PC-3 (cell line): ENCODE results near the gene SPACA9. TPM values are rescaled to one million over a fixed set of nuclear protein-coding genes. Genes with fewer than 3 reads are reported as not detected.

ENCODE experiments used
- ATAC-seq: fragments of 200-7000 bp; cut with Tn5 transposase; 2 replicates; pipeline ENCODE4 v1.9.1; 2020; ENCODE audit warnings: mild to moderate bottlenecking, moderate library complexity
- BruUV-seq: library from RNA; stranded (reverse); fragments of 400-500 nt; replicated peaks from 2 replicates; lab custom pipeline; 2021; lab: Mats Ljungman, UMichigan
- CTCF ChIA-PET: fragments of 300-600 bp; sonication (Branson Sonifier 250); formaldehyde crosslinking; loops from one replicate; lab custom pipeline; 2022; ENCODE audit warnings: antibody characterized with exemption; lab: Charles Lee
- POLR2A ChIA-PET: fragments of 300-600 bp; sonication (Branson Sonifier 250); formaldehyde crosslinking; loops from one replicate; lab custom pipeline; 2022; ENCODE audit warnings: antibody characterized with exemption; ENCODE audit not compliant: unreplicated experiment; lab: Charles Lee
- DNase-seq: peaks from one replicate; pipeline ENCODE4 v3.0.0-alpha.2; 2015
- H2AFZ ChIP-seq: fragments of 300-600 bp; sonication (generic); 2 replicates; pipeline ENCODE4 v1.6.0; 2016; ENCODE audit warnings: antibody characterized with exemption, low read length
- H3F3A ChIP-seq: fragments of 300-600 bp; sonication (generic); one replicate; pipeline ENCODE4 v1.6.0; 2017; ENCODE audit warnings: antibody characterized with exemption, low read length, control low read depth, mild to moderate bottlenecking; ENCODE audit not compliant: unreplicated experiment
- H3K27ac ChIP-seq: fragments of 300-600 bp; sonication (generic); 2 replicates; pipeline ENCODE4 v1.5.1; 2016; ENCODE audit warnings: mild to moderate bottlenecking, low read length
- H3K27me3 ChIP-seq: fragments of 300-600 bp; sonication (generic); 2 replicates; pipeline ENCODE4 v1.6.1; 2016; ENCODE audit warnings: low read length, mixed read lengths
- H3K36me3 ChIP-seq: fragments of 300-600 bp; sonication (generic); 2 replicates; pipeline ENCODE4 v1.6.1; 2016; ENCODE audit warnings: low read depth, mixed run types, low read length, mixed read lengths
- H3K4me1 ChIP-seq: fragments of 300-600 bp; sonication (generic); 2 replicates; pipeline ENCODE4 v1.5.1; 2016; ENCODE audit warnings: low read length; ENCODE audit not compliant: insufficient read depth
- H3K4me2 ChIP-seq: fragments of 300-600 bp; sonication (generic); 2 replicates; pipeline ENCODE4 v1.6.0; 2016; ENCODE audit warnings: low read length
- H3K4me3 ChIP-seq: fragments of 300-600 bp; sonication (generic); 2 replicates; pipeline ENCODE4 v1.5.1; 2016; ENCODE audit warnings: mild to moderate bottlenecking, low read length, mixed read lengths
- H3K79me2 ChIP-seq: fragments of 300-600 bp; sonication (generic); 2 replicates; pipeline ENCODE4 v1.6.1; 2017; ENCODE audit warnings: low read length, mixed read lengths
- H3K9ac ChIP-seq: fragments of 300-600 bp; sonication (generic); 2 replicates; pipeline ENCODE4 v1.6.0; 2016; ENCODE audit warnings: mild to moderate bottlenecking, low read length
- H3K9me2 ChIP-seq: fragments of 300-600 bp; sonication (generic); replicated peaks from 2 replicates; pipeline ENCODE4 v1.6.1; 2016; ENCODE audit warnings: mixed run types, low read length, mixed read lengths
- H3K9me3 ChIP-seq: fragments of 300-600 bp; sonication (generic); 2 replicates; pipeline ENCODE4 v1.6.1; 2016; ENCODE audit warnings: low read length, mixed read lengths
- H4K20me1 ChIP-seq: fragments of 300-600 bp; sonication (generic); 2 replicates; pipeline ENCODE4 v1.6.1; 2016; ENCODE audit warnings: low read length, mixed read lengths
- EZH2 ChIP-seq: fragments of 300-600 bp; sonication (generic); IDR thresholded peaks from one replicate; pipeline ENCODE4 v1.6.1; 2017; ENCODE audit warnings: antibody characterized with exemption, mild to moderate bottlenecking, low read length; ENCODE audit not compliant: unreplicated experiment
- EZH2phosphoT487 ChIP-seq: fragments of 300-600 bp; sonication (generic); IDR thresholded peaks from 2 replicates; pipeline ENCODE4 v1.6.1; 2018; ENCODE audit warnings: mild to moderate bottlenecking, antibody characterized with exemption, low read length, borderline replicate concordance
- intact Hi-C: fragments of 100-400 bp; cut with micrococcal nuclease; formaldehyde crosslinking; loops from 2 replicates; pipeline ENCODE4 v1.9.0; 2023
- total RNA-seq: library from RNA; depleted of rRNA; stranded (reverse); fragments of >200 nt; gene quantifications from 2 replicates; pipeline ENCODE4 v1.2.3, GENCODE V29; 2014
- TF ChIP-seq, protein P1 (sequence below): fragments of 300-600 bp; sonication (generic); conservative IDR thresholded peaks from 2 replicates; pipeline ENCODE4 v1.5.1; 2017; ENCODE audit warnings: antibody characterized with exemption, low read depth, mild to moderate bottlenecking, low read length

The SPACA9 gene
- total RNA-seq, 1 experiment from 2014 or later = 2.3 TPM

DNA sequence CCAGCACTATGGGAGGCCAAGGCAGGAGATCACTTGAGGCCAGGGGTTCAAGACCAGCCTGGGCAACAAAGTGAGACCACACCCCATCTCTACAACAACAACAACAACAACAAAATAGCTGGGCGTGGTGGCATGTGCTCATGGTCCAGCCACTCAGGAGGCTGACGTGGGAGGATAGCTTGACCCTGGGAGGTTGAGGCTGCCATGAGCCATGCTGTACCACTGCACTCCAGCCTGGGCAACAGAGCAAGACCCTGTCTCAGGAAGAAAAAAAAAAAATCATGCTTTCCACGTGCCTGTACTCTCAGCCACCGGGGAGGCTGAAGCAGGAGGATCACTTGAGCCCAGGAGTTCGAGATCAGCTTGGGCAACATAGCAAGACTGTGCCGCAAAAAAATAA is 36.2 kb downstream of the SPACA9 start:
- no peak overlapping the region for H3K4me3 ChIP-seq
- no peak overlapping the region for H3K27ac ChIP-seq
- peaks cover 18% of the 10 kb centered on the region; the same call in 1 of the 2 replicates for H3K36me3 ChIP-seq
- no peaks in the 10 kb centered on the region for H3K9me3 ChIP-seq
- POLR2A ChIA-PET = no interaction called here
- H3K9me2 ChIP-seq = no peaks in the 10 kb centered on the region
- no peaks in the 10 kb centered on the region for H3K4me1 ChIP-seq
- DNase-seq (no peak), ATAC-seq (no peak)
- H3F3A ChIP-seq = no peaks in the 10 kb centered on the region
- no peaks in the 10 kb centered on the region for H3K79me2 ChIP-seq
- no peaks in the 10 kb centered on the region for H3K27me3 ChIP-seq
- no peak overlapping the region for H3K9ac ChIP-seq
- CTCF ChIA-PET = no interaction called here
- H2AFZ ChIP-seq = no peak overlapping the region
- intact Hi-C loops = no loop called here
- no peak for TF ChIP-seq EZH2phosphoT487
- no peak for TF ChIP-seq EZH2
- H3K4me2 ChIP-seq = no peak overlapping the region
- no TSS peak for BruUV-seq
- no peaks in the 10 kb centered on the region for H4K20me1 ChIP-seq

DNA sequence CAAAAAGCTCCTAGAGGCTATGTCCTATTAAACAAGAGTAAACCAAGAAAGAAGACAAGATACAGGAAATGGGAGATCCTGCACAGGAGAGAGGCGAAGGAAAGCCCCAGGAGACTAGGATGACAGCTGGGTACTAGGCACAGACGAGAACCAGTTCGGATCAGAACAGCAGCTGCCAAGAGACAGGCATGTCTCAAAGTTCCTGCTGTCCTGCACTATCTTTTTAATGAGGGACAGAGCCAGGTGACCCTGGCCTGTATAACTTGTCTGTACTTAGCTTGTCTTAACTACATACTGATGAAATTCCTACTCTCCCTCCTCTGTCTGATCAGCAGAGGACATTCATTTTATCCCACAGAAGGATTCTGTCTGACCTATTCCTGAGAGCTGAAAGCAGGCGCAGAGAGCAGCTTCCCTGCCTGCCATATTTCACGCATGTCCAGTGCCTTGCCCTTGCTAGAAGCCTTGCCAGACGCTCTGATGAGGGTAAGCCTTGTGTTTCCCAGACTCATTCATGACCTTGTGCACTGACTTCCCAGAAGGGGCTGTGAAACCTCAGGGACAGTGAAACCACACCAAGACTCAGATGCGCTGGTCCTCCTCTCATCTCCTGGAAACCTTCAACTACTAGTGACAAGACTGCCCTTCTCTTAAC is 41.0 kb downstream of the SPACA9 start:
- Histone ChIP-seq H3F3A (no peaks in the 10 kb centered on the region), H3K9me3 (no peaks in the 10 kb centered on the region), H3K27me3 (no peaks in the 10 kb centered on the region), H3K9me2 (no peaks in the 10 kb centered on the region), H4K20me1 (no peaks in the 10 kb centered on the region), H3K27ac (no peak overlapping the region), H3K4me2 (no peak overlapping the region), H3K79me2 (no peaks in the 10 kb centered on the region), H2AFZ (no peak overlapping the region), H3K4me3 (no peak overlapping the region), H3K4me1 (no peaks in the 10 kb centered on the region), H3K9ac (no peak overlapping the region), H3K36me3 (peaks cover 10% of the 10 kb centered on the region)
- no TSS peak for BruUV-seq
- CTCF ChIA-PET = no interaction called here
- no peak for TF ChIP-seq EZH2phosphoT487
- TF ChIP-seq, protein P1, sequence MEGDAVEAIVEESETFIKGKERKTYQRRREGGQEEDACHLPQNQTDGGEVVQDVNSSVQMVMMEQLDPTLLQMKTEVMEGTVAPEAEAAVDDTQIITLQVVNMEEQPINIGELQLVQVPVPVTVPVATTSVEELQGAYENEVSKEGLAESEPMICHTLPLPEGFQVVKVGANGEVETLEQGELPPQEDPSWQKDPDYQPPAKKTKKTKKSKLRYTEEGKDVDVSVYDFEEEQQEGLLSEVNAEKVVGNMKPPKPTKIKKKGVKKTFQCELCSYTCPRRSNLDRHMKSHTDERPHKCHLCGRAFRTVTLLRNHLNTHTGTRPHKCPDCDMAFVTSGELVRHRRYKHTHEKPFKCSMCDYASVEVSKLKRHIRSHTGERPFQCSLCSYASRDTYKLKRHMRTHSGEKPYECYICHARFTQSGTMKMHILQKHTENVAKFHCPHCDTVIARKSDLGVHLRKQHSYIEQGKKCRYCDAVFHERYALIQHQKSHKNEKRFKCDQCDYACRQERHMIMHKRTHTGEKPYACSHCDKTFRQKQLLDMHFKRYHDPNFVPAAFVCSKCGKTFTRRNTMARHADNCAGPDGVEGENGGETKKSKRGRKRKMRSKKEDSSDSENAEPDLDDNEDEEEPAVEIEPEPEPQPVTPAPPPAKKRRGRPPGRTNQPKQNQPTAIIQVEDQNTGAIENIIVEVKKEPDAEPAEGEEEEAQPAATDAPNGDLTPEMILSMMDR = no peak
- intact Hi-C loops = no loop called here
- no peak for ATAC-seq
- DNase-seq = no peak
- POLR2A ChIA-PET = no interaction called here

DNA sequence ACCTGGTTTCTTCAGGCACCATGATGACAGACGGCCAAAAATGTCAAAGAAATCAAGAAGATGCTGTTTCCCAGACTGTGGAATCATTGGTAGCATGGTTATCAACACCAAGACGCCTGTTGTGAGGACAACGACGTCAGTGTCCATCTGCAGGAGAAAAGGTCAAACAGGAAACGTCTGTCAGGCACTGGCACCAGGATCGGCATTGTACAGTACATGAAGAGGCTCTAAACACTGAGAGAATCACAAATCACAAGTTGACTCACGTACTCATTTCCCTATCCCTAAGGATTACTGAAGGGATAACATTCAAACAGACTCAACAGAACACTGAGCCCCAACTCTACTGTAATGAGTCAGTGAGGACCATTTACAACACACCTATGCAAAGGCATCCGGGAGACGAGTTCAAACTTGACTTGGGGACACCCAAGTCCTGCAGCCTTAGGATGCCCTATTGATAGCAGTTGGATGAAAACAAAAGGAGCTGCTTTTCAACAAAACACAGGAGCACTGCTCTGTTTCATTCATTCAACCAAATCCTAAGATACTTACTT is 44.7 kb downstream of the SPACA9 start:
- Histone ChIP-seq H3K36me3 (peaks cover 13% of the 10 kb centered on the region), H3K4me1 (no peaks in the 10 kb centered on the region), H3F3A (no peaks in the 10 kb centered on the region), H3K4me3 (no peak overlapping the region), H3K27me3 (no peaks in the 10 kb centered on the region), H3K9me3 (no peaks in the 10 kb centered on the region), H3K4me2 (no peak overlapping the region), H3K79me2 (no peaks in the 10 kb centered on the region), H3K9me2 (no peaks in the 10 kb centered on the region), H2AFZ (no peak overlapping the region), H3K27ac (no peak overlapping the region), H3K9ac (no peak overlapping the region), H4K20me1 (no peaks in the 10 kb centered on the region)
- POLR2A ChIA-PET = no interaction called here
- intact Hi-C loops = no loop called here
- CTCF ChIA-PET = no interaction called here
- ATAC-seq = no peak
- DNase-seq = no peak
- TF ChIP-seq EZH2phosphoT487 (no peak), EZH2 (no peak)
- TF ChIP-seq, protein P1 = no peak
- no TSS peak for BruUV-seq
